Caco-2 (cell line): ENCODE data around the gene HINT3. TPM values are rescaled to one million over a fixed set of nuclear protein-coding genes. Genes with fewer than 3 reads are reported as not detected.

Experiments used
- BruUV-seq: library from RNA; stranded (reverse); fragments of 400-500 nt; replicated peaks from 2 replicates; lab custom pipeline; 2021; lab: Mats Ljungman, UMichigan
- CTCF ChIA-PET: fragments of 300-600 bp; sonication (Branson Sonifier 250); formaldehyde crosslinking; loops from one replicate; lab custom pipeline; 2022; ENCODE audit warnings: antibody characterized with exemption; lab: Charles Lee
- POLR2A ChIA-PET: fragments of 300-600 bp; sonication (Branson Sonifier 250); formaldehyde crosslinking; loops from one replicate; lab custom pipeline; 2022; ENCODE audit warnings: antibody characterized with exemption; lab: Charles Lee
- DNase-seq, 2 experiments: peaks; one replicate each; pipeline versions ENCODE4 v3.0.0 to v3.0.0-alpha.2; 2020 to 2022
- H3K27me3 ChIP-seq: replicated peaks from 2 replicates; pipeline ENCODE4 v1.6.0; 2011; ENCODE audit warnings: low read length; ENCODE audit not compliant: control insufficient read depth, insufficient read depth
- H3K36me3 ChIP-seq: 2 replicates; pipeline ENCODE4 v1.5.1; 2011; ENCODE audit warnings: low read length; ENCODE audit not compliant: control insufficient read depth, insufficient read depth
- H3K4me1 ChIP-seq: fragments of 250-450 bp; sonication (Bioruptor Pico); 2 replicates; pipeline ENCODE4 v1.5.1; 2020; ENCODE audit warnings: mild to moderate bottlenecking
- H3K4me3 ChIP-seq: 2 replicates; pipeline ENCODE4 v1.5.1; 2011; ENCODE audit warnings: low read depth, mild to moderate bottlenecking, control low read depth, low read length
- H3K9me3 ChIP-seq: fragments of 250-450 bp; sonication (Bioruptor Pico); 2 replicates; pipeline ENCODE4 v1.5.1; 2020; ENCODE audit warnings: mild to moderate bottlenecking, moderate library complexity
- H3K27ac Mint-ChIP-seq: one replicate; pipeline ENCODE4 v1.8.0; 2022; ENCODE audit warnings: mixed read lengths; ENCODE audit not compliant: unreplicated experiment
- H3K27me3 Mint-ChIP-seq: one replicate; pipeline ENCODE4 v1.8.0; 2022; ENCODE audit warnings: mixed read lengths; ENCODE audit not compliant: insufficient read depth, unreplicated experiment
- H3K36me3 Mint-ChIP-seq: one replicate; pipeline ENCODE4 v1.8.0; 2022; ENCODE audit warnings: mild to moderate bottlenecking, mixed read lengths; ENCODE audit not compliant: insufficient read depth, unreplicated experiment
- H3K4me1 Mint-ChIP-seq: one replicate; pipeline ENCODE4 v1.8.0; 2022; ENCODE audit warnings: low read depth, mixed read lengths; ENCODE audit not compliant: unreplicated experiment
- H3K4me3 Mint-ChIP-seq: one replicate; pipeline ENCODE4 v1.8.0; 2022; ENCODE audit warnings: mild to moderate bottlenecking, moderate library complexity, mixed read lengths; ENCODE audit not compliant: unreplicated experiment
- H3K9me3 Mint-ChIP-seq: one replicate; pipeline ENCODE4 v1.8.0; 2022; ENCODE audit warnings: mixed read lengths; ENCODE audit not compliant: unreplicated experiment
- CTCF ChIP-seq, 2 experiments: fragments of 200-600 bp in 1 of 2; IDR thresholded peaks; 1 replicate in 1 of 2; 2 replicates in 1 of 2; pipeline versions ENCODE4 v1.5.1 to v1.8.0; 2011 to 2022; ENCODE audit warnings: antibody characterized with exemption in 1 of 2, control low read depth in 1 of 2, inconsistent platforms in 1 of 2, low read depth in 1 of 2, low read length in 1 of 2, mild to moderate bottlenecking in 1 of 2, moderate library complexity in 1 of 2; ENCODE audit not compliant: insufficient read depth in 1 of 2, severe bottlenecking in 1 of 2, unreplicated experiment in 1 of 2
- intact Hi-C: fragments of 100-400 bp; cut with micrococcal nuclease; formaldehyde crosslinking; loops from one replicate; pipeline ENCODE4 v1.10.0; 2022; ENCODE audit not compliant: unreplicated experiment
- total RNA-seq: library from RNA; stranded (reverse); gene quantifications from 2 replicates; pipeline ENCODE4 v1.2.3, GENCODE V29; 2022

The HINT3 gene
- total RNA-seq, 1 experiment from 2014 or later: 24.6 TPM

GRCh38 chr6:126027601-126028000 lies 71.0 kb downstream of the HINT3 start:
- no peaks in the 10 kb centered on the region; the same call in 1 of the 2 replicates for H3K36me3 ChIP-seq

More at GRCh38 chr6:126027601-126028000, 71.0 kb downstream of the HINT3 start:
- peaks cover 65% of the 10 kb centered on the region for H3K36me3 Mint-ChIP-seq
- no peak overlapping the region for H3K27ac Mint-ChIP-seq
- H3K9me3 ChIP-seq: no peaks in the 10 kb centered on the region
- no peaks in the 10 kb centered on the region for H3K27me3 Mint-ChIP-seq
- no peak for TF ChIP-seq CTCF (IDR thresholded peaks at IDR 0.05; ENCODE audit: insufficient read depth in 1 of 2, low read depth in 1 of 2, low read length in 1 of 2, severe bottlenecking in 1 of 2, unreplicated experiment in 1 of 2)
- intact Hi-C loops: no loop called here
- H3K27me3 ChIP-seq: no peaks in the 10 kb centered on the region
- peaks cover 16% of the 10 kb centered on the region for H3K4me1 Mint-ChIP-seq
- CTCF ChIA-PET: no interaction called here
- POLR2A ChIA-PET: interaction anchor here (0.6 kb wide), 1 partner anchor 41 kb away, joined by 3 read pairs; no protein-coding TSS in a partner anchor
- H3K4me3 Mint-ChIP-seq: no peak overlapping the region
- no peak overlapping the region for H3K4me3 ChIP-seq
- H3K4me1 ChIP-seq: no peaks in the 10 kb centered on the region
- DNase-seq: no peak
- BruUV-seq: no TSS peak
- no peaks in the 10 kb centered on the region for H3K9me3 Mint-ChIP-seq

Other genes with a start within 250 kb of the HINT3 start
- gene HEY2, start 207.1 kb upstream of the HINT3 start, total RNA-seq: 0.12 TPM in 1 of 2 replicates, not detected in the other
- gene NCOA7, start 165.8 kb upstream of the HINT3 start, total RNA-seq: 62.0 and 67.9 TPM in 2 replicates
- gene TRMT11, start 29.8 kb downstream of the HINT3 start, total RNA-seq: 31.5 and 36.7 TPM in 2 replicates